ENCODE data around the gene TP53. TPM values are rescaled to one million over a fixed set of nuclear protein-coding genes. Genes with fewer than 3 reads are reported as not detected.

TP53 gene
- total RNA-seq, 1 donor from 2014 or later = 11.7 TPM

DNA sequence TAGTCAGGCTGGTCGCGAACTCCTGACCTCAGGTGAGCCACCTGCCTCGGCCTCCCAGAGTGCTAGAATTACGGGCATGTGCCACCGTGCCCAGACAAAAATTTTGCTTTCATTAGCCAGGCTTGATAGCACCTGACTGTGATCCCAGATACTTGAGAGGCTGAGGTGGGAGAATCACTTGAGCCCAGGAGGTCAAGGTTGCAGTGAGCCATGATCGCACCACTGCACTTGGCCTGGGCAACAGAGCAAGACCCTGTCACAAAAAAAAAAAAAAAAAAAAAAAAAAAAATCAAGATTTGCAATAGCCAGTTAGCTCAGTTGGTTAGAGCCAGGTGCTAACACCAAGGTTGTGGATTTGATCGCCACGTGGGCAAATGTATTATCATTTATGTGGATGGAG is 66.5 kb downstream of the TP53 start:
- Histone ChIP-seq H3K4me1 (no peaks in the 10 kb centered on the region), H3K27ac (replicated peaks) (no peak overlapping the region), H3K4me3 (no peak overlapping the region), H3K36me3 (peaks cover 4% of the 10 kb centered on the region), H3K9me3 (replicated peaks) (no peaks in the 10 kb centered on the region), H3K27me3 (ENCODE audit: low read depth) (no peaks in the 10 kb centered on the region)
- no peak for DNase-seq
- intact Hi-C loops (cut with micrococcal nuclease) = no loop called here
- TF ChIP-seq, protein P1, sequence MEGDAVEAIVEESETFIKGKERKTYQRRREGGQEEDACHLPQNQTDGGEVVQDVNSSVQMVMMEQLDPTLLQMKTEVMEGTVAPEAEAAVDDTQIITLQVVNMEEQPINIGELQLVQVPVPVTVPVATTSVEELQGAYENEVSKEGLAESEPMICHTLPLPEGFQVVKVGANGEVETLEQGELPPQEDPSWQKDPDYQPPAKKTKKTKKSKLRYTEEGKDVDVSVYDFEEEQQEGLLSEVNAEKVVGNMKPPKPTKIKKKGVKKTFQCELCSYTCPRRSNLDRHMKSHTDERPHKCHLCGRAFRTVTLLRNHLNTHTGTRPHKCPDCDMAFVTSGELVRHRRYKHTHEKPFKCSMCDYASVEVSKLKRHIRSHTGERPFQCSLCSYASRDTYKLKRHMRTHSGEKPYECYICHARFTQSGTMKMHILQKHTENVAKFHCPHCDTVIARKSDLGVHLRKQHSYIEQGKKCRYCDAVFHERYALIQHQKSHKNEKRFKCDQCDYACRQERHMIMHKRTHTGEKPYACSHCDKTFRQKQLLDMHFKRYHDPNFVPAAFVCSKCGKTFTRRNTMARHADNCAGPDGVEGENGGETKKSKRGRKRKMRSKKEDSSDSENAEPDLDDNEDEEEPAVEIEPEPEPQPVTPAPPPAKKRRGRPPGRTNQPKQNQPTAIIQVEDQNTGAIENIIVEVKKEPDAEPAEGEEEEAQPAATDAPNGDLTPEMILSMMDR (IDR thresholded peaks at IDR 0.05; ENCODE audit: borderline replicate concordance) = no peak

DNA sequence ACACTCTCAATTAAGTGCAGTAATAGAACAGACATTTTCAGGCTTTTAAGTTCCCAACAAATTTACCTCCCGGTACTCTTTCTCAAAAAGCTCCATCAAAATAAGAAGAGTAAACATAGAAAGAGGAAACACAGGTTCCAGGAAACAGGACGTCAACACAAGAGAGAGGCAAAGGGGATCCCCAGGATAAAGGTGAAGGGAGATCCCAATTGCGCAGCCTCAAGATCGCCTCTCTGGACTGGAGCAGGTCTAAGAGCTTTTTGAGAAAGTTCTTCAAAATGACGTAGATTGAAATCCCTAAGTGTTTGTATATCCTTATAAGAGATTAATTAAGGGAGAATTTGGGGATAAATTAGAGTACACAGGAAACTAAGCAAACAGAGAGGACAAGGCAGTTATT is 68.7 kb downstream of the TP53 start:
- DNase-seq = no peak
- TF ChIP-seq, protein P1 (IDR thresholded peaks at IDR 0.05; ENCODE audit: borderline replicate concordance) = no peak
- intact Hi-C loops (cut with micrococcal nuclease) = no loop called here

More for the DNA sequence above, 68.7 kb downstream of the TP53 start:
- no peak overlapping the region for H3K4me3 ChIP-seq
- H3K27me3 ChIP-seq (ENCODE audit: low read depth) = no peaks in the 10 kb centered on the region
- no peak overlapping the region for H3K27ac ChIP-seq (replicated peaks)
- H3K9me3 ChIP-seq (replicated peaks) = no peaks in the 10 kb centered on the region
- no peaks in the 10 kb centered on the region for H3K36me3 ChIP-seq
- peaks cover 16% of the 10 kb centered on the region for H3K4me1 ChIP-seq

Other genes with a start within 250 kb of the TP53 start
- 6.5 TPM for gene FGF11, start 248.0 kb downstream of the TP53 start, total RNA-seq
- gene CHRNB1, start 242.4 kb downstream of the TP53 start, total RNA-seq = 8.7 TPM
- gene ZBTB4, start 207.9 kb downstream of the TP53 start, total RNA-seq = 63.4 TPM
- gene SLC35G6, start 206.0 kb downstream of the TP53 start, total RNA-seq = not detected
- 38.7 TPM for gene POLR2A, start 203.1 kb downstream of the TP53 start, total RNA-seq
- 29.9 TPM for gene TNFSF12, start 138.4 kb downstream of the TP53 start, total RNA-seq
- 6.3 TPM for gene TNFSF13, start 128.7 kb downstream of the TP53 start, total RNA-seq
- 29.5 TPM for gene SENP3, start 125.6 kb downstream of the TP53 start, total RNA-seq
- gene CD68, start 107.9 kb downstream of the TP53 start, total RNA-seq = 25.5 TPM
- 24.9 TPM for gene MPDU1, start 103.6 kb downstream of the TP53 start, total RNA-seq
- 1.9 TPM for gene SOX15, start 97.4 kb downstream of the TP53 start, total RNA-seq
- 111 TPM for gene FXR2, start 72.6 kb downstream of the TP53 start, total RNA-seq
- 73.5 TPM for gene SAT2, start 59.7 kb downstream of the TP53 start, total RNA-seq
- 0.74 TPM for gene SHBG, start 57.4 kb downstream of the TP53 start, total RNA-seq
- gene ATP1B2, start 36.6 kb downstream of the TP53 start, total RNA-seq = 2.8 TPM
- gene WRAP53, start 987 bp upstream of the TP53 start, total RNA-seq = 4.7 TPM
- not detected for gene EFNB3, start 17.7 kb upstream of the TP53 start, total RNA-seq
- 0.33 TPM for gene DNAH2, start 30.3 kb upstream of the TP53 start, total RNA-seq
- gene KDM6B, start 146.7 kb upstream of the TP53 start, total RNA-seq = 23.3 TPM
- gene TMEM88, start 167.6 kb upstream of the TP53 start, total RNA-seq = 26.4 TPM
- gene NAA38, start 170.1 kb upstream of the TP53 start, total RNA-seq = 89.8 TPM
- gene CYB5D1, start 170.5 kb upstream of the TP53 start, total RNA-seq = 17.8 TPM
- 15.6 TPM for gene CHD3, start 201.3 kb upstream of the TP53 start, total RNA-seq
- 1.0 TPM for gene RNF227, start 228.8 kb upstream of the TP53 start, total RNA-seq
- 0.30 TPM for gene KCNAB3, start 242.4 kb upstream of the TP53 start, total RNA-seq
- 111 TPM for gene TRAPPC1, start 244.5 kb upstream of the TP53 start, total RNA-seq
- gene CNTROB, start 244.7 kb upstream of the TP53 start, total RNA-seq = 8.7 TPM

Data from left ventricle myocardium inferior (tissue), 1 donor.